ENCODE data around the gene SAE1.

DNA sequence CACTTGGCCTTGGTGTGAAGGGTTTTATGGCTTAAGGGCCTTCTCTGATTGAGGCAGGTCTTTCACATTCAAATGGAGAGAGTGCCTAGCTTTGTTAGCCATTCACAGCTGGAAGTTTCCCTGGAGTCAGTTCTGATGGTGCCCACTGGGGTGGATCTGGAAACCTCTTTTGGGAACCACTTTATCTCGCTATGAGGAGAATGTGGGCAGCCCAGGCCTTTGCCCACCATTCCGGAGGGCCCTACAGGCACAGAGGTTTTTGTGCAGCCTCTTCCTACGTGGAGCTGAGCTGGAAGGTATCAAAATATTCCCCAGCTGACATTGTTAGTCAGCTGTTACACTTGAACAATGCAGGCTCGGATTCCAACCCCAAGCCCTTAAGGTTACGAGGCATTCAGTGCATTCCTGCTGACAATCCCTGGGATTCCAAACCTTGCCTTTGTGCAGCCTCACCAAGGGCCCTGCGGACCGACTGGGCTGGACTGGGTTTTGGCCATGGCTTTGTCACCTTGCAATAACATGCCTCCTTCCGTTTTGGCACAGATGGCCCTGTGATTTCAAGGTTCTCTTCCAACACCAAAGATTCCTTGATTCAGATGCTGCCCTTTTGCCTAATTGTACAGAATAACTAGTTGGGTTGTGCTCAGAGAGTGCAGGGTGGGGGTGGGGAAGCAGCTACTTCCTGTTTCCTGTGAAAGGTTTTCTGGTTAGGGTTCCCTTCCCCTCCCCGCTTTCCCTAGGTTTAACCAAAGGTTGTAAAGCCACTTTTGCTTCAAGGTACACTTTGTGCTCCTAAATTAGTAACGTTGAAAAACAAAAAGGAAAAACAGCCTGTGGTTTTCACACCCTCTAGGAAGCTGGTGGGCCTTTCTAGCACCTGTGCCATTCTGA, 27.0 kb downstream of the SAE1 start:
- no peak for TF ChIP-seq POLR2A (IDR thresholded peaks at IDR 0.05)
- no peak for TF ChIP-seq CTCF (IDR thresholded peaks at IDR 0.05)
- TF ChIP-seq POLR2AphosphoS5 (IDR thresholded peaks at IDR 0.05), result peak; percentile 9
